ENCODE results near the gene MTHFSD.
A peak's percentile ranks its signal among the peaks of the same experiment; 100 is the strongest.

MTHFSD gene

GRCh38 chr16:86569701-86570447 is 14.8 kb upstream of the MTHFSD start:
- Mint-ChIP-seq H3K4me3 (no peak overlapping the region), H3K27me3 (peaks cover 95% of the 10 kb centered on the region), H3K36me3 (no peaks in the 10 kb centered on the region), H3K9me3 (no peaks in the 10 kb centered on the region), H3K27ac (no peak overlapping the region), H3K4me1 (no peaks in the 10 kb centered on the region)
- DNase-seq, result no peak
- CTCF ChIA-PET, result interaction anchor here (1.2 kb wide), 1 partner anchor 493 kb away, joined by 3 read pairs; no protein-coding TSS in a partner anchor

DNA sequence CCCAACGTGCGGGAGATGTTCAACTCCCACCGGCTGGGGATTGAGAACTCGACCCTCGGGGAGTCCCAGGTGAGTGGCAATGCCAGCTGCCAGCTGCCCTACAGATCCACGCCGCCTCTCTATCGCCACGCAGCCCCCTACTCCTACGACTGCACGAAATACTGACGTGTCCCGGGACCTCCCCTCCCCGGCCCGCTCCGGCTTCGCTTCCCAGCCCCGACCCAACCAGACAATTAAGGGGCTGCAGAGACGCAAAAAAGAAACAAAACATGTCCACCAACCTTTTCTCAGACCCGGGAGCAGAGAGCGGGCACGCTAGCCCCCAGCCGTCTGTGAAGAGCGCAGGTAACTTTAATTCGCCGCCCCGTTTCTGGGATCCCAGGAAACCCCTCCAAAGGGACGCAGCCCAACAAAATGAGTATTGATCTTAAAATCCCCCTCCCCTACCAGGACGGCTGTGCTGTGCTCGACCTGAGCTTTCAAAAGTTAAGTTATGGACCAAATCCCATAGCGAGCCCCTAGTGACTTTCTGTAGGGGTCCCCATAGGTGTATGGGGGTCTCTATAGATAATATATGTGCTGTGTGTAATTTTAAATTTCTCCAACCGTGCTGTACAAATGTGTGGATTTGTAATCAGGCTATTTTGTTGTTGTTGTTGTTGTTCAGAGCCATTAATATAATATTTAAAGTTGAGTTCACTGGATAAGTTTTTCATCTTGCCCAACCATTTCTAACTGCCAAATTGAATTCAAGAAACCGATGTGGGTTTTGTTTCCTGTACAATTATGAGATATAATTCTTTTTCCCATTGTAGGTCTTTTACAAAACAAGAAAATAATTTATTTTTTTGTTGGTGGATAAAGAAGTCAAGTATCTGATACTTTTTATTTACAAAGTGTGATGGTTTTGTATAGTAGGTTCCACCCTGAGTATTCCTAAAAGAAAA is 13.9 kb upstream of the MTHFSD start:
- H3K4me3 Mint-ChIP-seq, result no peak overlapping the region
- DNase-seq, result no peak
- no peaks in the 10 kb centered on the region for H3K9me3 Mint-ChIP-seq
- H3K27ac Mint-ChIP-seq, result peak overlapping the region; percentile 70
- peaks cover 2% of the 10 kb centered on the region for H3K4me1 Mint-ChIP-seq
- no peaks in the 10 kb centered on the region for H3K36me3 Mint-ChIP-seq
- CTCF ChIA-PET, result interaction anchor here (0.6 kb wide), 1 partner anchor 571 kb away, joined by 3 read pairs; no protein-coding TSS in a partner anchor
- peaks cover 95% of the 10 kb centered on the region for H3K27me3 Mint-ChIP-seq

DNA sequence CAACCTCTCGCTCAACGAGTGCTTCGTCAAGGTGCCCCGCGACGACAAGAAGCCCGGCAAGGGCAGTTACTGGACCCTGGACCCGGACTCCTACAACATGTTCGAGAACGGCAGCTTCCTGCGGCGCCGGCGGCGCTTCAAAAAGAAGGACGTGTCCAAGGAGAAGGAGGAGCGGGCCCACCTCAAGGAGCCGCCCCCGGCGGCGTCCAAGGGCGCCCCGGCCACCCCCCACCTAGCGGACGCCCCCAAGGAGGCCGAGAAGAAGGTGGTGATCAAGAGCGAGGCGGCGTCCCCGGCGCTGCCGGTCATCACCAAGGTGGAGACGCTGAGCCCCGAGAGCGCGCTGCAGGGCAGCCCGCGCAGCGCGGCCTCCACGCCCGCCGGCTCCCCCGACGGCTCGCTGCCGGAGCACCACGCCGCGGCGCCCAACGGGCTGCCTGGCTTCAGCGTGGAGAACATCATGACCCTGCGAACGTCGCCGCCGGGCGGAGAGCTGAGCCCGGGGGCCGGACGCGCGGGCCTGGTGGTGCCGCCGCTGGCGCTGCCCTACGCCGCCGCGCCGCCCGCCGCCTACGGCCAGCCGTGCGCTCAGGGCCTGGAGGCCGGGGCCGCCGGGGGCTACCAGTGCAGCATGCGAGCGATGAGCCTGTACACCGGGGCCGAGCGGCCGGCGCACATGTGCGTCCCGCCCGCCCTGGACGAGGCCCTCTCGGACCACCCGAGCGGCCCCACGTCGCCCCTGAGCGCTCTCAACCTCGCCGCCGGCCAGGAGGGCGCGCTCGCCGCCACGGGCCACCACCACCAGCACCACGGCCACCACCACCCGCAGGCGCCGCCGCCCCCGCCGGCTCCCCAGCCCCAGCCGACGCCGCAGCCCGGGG is 12.9 kb upstream of the MTHFSD start:
- DNase-seq, result no peak
- peak overlapping the region; percentile 58 for H3K27ac Mint-ChIP-seq
- CTCF ChIA-PET, result no interaction called here
- no peaks in the 10 kb centered on the region for H3K9me3 Mint-ChIP-seq
- no peak overlapping the region for H3K4me3 Mint-ChIP-seq
- no peaks in the 10 kb centered on the region for H3K36me3 Mint-ChIP-seq
- peaks cover 95% of the 10 kb centered on the region for H3K27me3 Mint-ChIP-seq
- peaks cover 8% of the 10 kb centered on the region for H3K4me1 Mint-ChIP-seq

DNA sequence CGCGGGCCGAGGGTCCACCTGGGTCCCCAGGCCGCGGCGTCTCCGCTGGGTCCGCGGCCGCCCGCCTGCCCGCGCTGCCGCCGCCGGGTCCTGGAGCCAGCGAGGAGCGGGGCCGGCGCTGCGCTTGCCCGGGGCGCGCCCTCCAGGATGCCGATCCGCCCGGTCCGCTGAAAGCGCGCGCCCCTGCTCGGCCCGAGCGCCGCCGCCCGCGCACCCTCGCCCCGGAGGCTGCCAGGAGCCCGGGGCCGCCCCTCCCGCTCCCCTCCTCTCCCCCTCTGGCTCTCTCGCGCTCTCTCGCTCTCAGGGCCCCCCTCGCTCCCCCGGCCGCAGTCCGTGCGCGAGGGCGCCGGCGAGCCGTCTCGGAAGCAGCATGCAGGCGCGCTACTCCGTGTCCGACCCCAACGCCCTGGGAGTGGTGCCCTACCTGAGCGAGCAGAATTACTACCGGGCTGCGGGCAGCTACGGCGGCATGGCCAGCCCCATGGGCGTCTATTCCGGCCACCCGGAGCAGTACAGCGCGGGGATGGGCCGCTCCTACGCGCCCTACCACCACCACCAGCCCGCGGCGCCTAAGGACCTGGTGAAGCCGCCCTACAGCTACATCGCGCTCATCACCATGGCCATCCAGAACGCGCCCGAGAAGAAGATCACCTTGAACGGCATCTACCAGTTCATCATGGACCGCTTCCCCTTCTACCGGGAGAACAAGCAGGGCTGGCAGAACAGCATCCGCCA is 12.1 kb upstream of the MTHFSD start:
- Mint-ChIP-seq H3K27me3 (peaks cover 95% of the 10 kb centered on the region), H3K4me1 (peaks cover 8% of the 10 kb centered on the region), H3K9me3 (no peaks in the 10 kb centered on the region), H3K27ac (peak overlapping the region; percentile 58), H3K4me3 (no peak overlapping the region), H3K36me3 (no peaks in the 10 kb centered on the region)
- CTCF ChIA-PET, result no interaction called here
- DNase-seq, result no peak

DNA sequence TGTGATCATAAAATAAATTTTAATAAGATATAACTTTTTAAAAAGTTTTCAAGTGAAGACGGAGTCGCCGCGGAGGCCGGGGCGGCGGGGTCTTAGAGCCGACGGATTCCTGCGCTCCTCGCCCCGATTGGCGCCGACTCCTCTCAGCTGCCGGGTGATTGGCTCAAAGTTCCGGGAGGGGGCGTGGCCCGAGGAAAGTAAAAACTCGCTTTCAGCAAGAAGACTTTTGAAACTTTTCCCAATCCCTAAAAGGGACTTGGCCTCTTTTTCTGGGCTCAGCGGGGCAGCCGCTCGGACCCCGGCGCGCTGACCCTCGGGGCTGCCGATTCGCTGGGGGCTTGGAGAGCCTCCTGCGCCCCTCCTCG is 11.5 kb upstream of the MTHFSD start, which contains the start of gene FOXC2:
Gene FOXC2, plus strand, starts transcription at position 229 of the 365 bp plus-strand sequence. CDS start 507 bp downstream, outside the sequence.
- Mint-ChIP-seq H3K27me3 (peaks cover 93% of the 10 kb centered on the region), H3K9me3 (no peaks in the 10 kb centered on the region), H3K4me3 (no peak within 1 kb of the TSS), H3K27ac (peak within 1 kb of the TSS; percentile 58), H3K36me3 (no peaks in the 10 kb centered on the region), H3K4me1 (peaks cover 8% of the 10 kb centered on the region)
- CTCF ChIA-PET, result no interaction called here
- DNase-seq, result peak; percentile 60

DNA sequence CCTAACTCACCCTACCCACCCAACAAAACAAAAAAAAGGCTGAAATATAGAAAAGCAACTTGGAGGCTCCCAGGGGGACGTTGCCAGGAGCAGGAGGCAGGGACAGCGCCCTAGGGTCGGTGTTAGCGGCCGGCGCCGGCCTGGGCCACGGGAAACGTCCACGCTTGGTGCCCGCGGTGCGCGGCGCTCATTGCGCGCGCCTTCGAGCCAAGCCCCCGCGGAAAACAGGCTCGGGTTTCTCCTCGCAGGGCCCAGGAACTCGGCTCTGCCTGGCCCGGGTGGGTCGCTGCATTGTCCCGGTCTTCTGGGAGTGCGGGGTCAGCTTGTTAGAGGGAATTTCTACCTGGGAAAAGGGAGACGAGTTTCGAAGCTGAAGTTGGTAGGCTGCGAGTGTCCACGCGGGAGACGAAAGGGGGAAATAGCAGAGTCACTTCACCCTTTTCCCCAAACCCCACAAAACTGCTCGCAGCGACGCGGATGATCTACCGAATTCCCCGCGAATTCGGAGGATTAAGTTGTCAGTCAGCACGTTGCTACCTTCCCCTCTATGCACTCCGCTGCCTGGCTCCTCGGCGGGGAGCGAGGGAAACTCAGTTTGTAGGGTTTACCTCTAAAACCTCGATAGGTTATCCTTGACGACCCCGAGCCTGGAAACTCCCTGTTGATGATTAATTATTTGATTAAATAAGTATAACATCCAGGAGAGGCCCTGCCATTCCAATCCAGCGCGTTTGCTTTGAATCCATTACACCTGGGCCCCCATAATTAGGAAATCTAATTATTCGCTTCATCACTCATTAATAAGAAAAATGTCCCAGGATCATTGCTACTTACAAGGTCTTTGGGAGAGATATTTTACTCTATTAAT is 10.8 kb upstream of the MTHFSD start:
- Mint-ChIP-seq H3K4me3 (no peak overlapping the region), H3K4me1 (peaks cover 8% of the 10 kb centered on the region), H3K27ac (peak overlapping the region; percentile 55), H3K27me3 (peaks cover 89% of the 10 kb centered on the region), H3K9me3 (no peaks in the 10 kb centered on the region), H3K36me3 (no peaks in the 10 kb centered on the region)
- CTCF ChIA-PET, result interaction anchor here (1.0 kb wide), 1 partner anchor 308 kb away, joined by 3 read pairs; no protein-coding TSS in a partner anchor
- no peak for DNase-seq

DNA sequence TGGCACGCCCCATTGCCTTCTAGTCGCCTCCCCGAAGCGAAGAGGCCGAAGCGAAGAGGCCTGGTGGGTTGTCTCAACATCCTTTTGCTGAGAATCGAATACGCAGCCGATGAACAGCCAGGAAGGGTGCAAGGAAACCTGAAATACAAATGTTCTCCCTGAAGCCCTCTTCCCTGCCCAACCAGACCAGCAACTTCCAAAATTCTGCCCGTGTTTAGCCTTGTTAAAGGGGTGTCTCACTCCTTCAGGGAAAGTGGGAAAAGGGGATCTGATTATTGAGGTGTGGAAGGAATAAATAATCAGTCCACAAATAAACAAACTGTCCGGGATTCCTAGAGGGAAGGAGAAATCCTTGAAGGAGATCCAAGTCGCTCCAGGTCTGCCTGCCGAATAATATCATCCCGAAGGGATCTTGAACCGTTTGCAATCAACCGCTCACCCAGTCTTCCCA is 10.2 kb upstream of the MTHFSD start:
- peaks cover 83% of the 10 kb centered on the region for H3K27me3 Mint-ChIP-seq
- no peaks in the 10 kb centered on the region for H3K9me3 Mint-ChIP-seq
- CTCF ChIA-PET, result interaction anchor here (0.8 to 3.1 kb wide), 11 partner anchors 11 to 513 kb away, joined by 3 to 19 read pairs (median 3); no protein-coding TSS in a partner anchor
- H3K4me1 Mint-ChIP-seq, result peaks cover 8% of the 10 kb centered on the region
- no peak for DNase-seq
- no peak overlapping the region for H3K4me3 Mint-ChIP-seq
- H3K27ac Mint-ChIP-seq, result no peak overlapping the region
- no peaks in the 10 kb centered on the region for H3K36me3 Mint-ChIP-seq

DNA sequence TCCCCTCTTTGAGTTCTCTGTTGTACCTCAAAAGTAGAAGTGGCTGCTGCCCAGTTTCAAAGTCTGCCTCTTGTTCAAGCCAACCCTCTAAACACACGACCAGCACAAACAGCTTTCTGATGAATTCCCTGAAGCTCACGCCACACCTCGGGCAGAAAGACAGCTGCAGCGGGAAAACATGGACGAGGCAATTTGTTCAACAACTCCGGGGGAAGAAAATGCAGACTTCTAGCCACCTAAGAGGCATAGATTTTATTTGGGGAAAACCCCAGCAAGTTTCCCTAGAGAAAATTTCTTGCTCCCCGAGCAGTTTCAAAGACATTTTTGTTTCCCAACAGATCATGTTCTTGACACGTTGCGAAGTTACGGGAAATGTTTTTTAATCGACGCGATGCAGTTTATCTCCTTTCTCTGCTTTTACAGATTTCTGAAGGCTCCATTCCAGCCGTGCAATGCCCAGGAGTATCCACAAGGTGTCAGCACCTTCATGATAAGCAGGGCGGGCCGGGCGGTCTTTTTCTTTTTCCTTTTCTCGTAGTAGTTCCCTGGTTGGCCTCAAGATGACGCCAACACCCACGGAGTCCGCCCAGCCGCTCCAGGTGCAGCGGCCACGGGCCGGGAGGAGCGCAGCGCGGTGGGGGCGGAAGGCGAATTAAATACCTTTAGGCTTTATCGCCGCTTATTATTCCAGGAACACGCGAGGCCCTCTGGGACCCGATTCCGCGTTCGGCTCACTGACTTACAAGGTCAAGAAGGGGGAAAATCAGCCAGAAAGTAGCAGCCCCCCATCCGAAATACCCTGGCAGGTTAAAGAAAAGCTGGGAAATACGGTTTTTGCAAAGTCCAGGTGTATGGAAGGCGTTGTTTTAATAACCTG is 8.7 kb upstream of the MTHFSD start:
- H3K36me3 Mint-ChIP-seq, result no peaks in the 10 kb centered on the region
- H3K27me3 Mint-ChIP-seq, result peaks cover 71% of the 10 kb centered on the region
- H3K9me3 Mint-ChIP-seq, result no peaks in the 10 kb centered on the region
- DNase-seq, result peak; percentile 92
- no peak overlapping the region for H3K27ac Mint-ChIP-seq
- H3K4me3 Mint-ChIP-seq, result peak overlapping the region; percentile 21
- peaks cover 8% of the 10 kb centered on the region for H3K4me1 Mint-ChIP-seq
- CTCF ChIA-PET, result interaction anchor here (0.6 to 3.1 kb wide), 10 partner anchors 13 to 716 kb away, joined by 3 to 19 read pairs (median 4); no protein-coding TSS in a partner anchor

GRCh38 chr16:86562356-86562755 is 7.3 kb upstream of the MTHFSD start:
- no peak overlapping the region for H3K27ac Mint-ChIP-seq
- H3K4me3 Mint-ChIP-seq, result no peak overlapping the region
- peaks cover 69% of the 10 kb centered on the region for H3K27me3 Mint-ChIP-seq
- CTCF ChIA-PET, result interaction anchor here (1.3 to 3.1 kb wide), 2 partner anchors 311 to 501 kb away, joined by 7 to 18 read pairs; no protein-coding TSS in a partner anchor
- no peak for DNase-seq
- H3K4me1 Mint-ChIP-seq, result peaks cover 8% of the 10 kb centered on the region
- no peaks in the 10 kb centered on the region for H3K36me3 Mint-ChIP-seq
- no peaks in the 10 kb centered on the region for H3K9me3 Mint-ChIP-seq

DNA sequence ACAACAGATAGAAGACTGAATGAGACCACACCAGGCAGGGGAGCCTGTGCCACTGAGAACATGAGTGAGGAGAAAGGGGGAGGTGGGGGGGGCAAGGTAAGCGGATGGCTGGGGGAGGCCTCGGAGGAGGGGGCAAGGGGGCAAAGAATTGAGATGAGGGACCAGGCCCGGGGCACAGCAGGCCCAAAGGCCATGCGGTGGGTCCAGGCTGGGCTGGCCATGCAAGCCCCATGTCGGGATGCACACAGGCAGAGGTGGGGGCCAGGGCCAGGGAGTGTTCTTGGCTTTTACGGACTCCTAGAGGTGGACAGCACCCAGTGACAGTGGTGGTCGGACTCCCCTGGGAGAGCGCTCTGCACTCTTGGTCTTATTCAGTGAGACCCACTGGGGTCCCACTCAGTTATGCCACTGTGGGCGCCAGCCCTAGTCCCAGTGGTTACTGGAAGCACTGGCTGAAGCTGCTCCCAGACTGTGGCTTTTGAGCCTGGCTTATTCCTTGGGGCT is 4.8 kb upstream of the MTHFSD start:
- peaks cover 18% of the 10 kb centered on the region for H3K4me1 Mint-ChIP-seq
- peaks cover 58% of the 10 kb centered on the region for H3K27me3 Mint-ChIP-seq
- CTCF ChIA-PET, result no interaction called here
- no peak for DNase-seq
- no peaks in the 10 kb centered on the region for H3K9me3 Mint-ChIP-seq
- peaks cover 2% of the 10 kb centered on the region for H3K36me3 Mint-ChIP-seq
- no peak overlapping the region for H3K4me3 Mint-ChIP-seq
- no peak overlapping the region for H3K27ac Mint-ChIP-seq

GRCh38 chr16:86558355-86559193 is 3.5 kb upstream of the MTHFSD start:
- CTCF ChIA-PET, result interaction anchor here (0.6 to 1.0 kb wide), 2 partner anchors 9 to 504 kb away, joined by 3 to 5 read pairs; no protein-coding TSS in a partner anchor
- Mint-ChIP-seq H3K27ac (no peak overlapping the region), H3K4me3 (no peak overlapping the region)

More at GRCh38 chr16:86558355-86559193, 3.5 kb upstream of the MTHFSD start:
- peaks cover 46% of the 10 kb centered on the region for H3K27me3 Mint-ChIP-seq
- no peak for DNase-seq
- H3K36me3 Mint-ChIP-seq, result peaks cover 5% of the 10 kb centered on the region
- H3K4me1 Mint-ChIP-seq, result peaks cover 23% of the 10 kb centered on the region
- H3K9me3 Mint-ChIP-seq, result no peaks in the 10 kb centered on the region
